GM12865 (cell line): ENCODE measurements around the gene PRPS1.

Experiments used
- DNase-seq: peaks from one replicate; pipeline ENCODE4 v3.0.0; 2010; ENCODE audit warnings: low read depth
- H3K4me3 ChIP-seq: 2 replicates; pipeline ENCODE4 v1.5.1; 2011; ENCODE audit warnings: mild to moderate bottlenecking, low read depth, low read length, control low read depth
- CTCF ChIP-seq: IDR thresholded peaks from 2 replicates; pipeline ENCODE4 v1.5.1; 2011; ENCODE audit warnings: low read length, control low read depth, low read depth, inconsistent platforms; ENCODE audit not compliant: insufficient read depth; ENCODE audit errors: missing control alignments

Gene PRPS1

GRCh38 chrX:107654566-107654871, 26.2 kb downstream of the PRPS1 start:
- TF ChIP-seq CTCF: no peak
- no peak for DNase-seq
- no peak overlapping the region for H3K4me3 ChIP-seq

- DNase-seq: peak; percentile 32
- TF ChIP-seq CTCF: peak; percentile 62
- no peak overlapping the region for H3K4me3 ChIP-seq
Measured at GRCh38 chrX:107654872-107655761, 26.8 kb downstream of the PRPS1 start.

GRCh38 chrX:107656978-107657377, 28.7 kb downstream of the PRPS1 start:
- no peak for TF ChIP-seq CTCF
- DNase-seq: no peak
- H3K4me3 ChIP-seq: no peak overlapping the region

- H3K4me3 ChIP-seq: no peak overlapping the region
- no peak for TF ChIP-seq CTCF
- DNase-seq: no peak
Measured at GRCh38 chrX:107658660-107659059, 30.4 kb downstream of the PRPS1 start.

- TF ChIP-seq CTCF: no peak
- H3K4me3 ChIP-seq: no peak overlapping the region
- DNase-seq: no peak
Measured at GRCh38 chrX:107659286-107659685, 31.0 kb downstream of the PRPS1 start.

GRCh38 chrX:107659768-107660167, 31.5 kb downstream of the PRPS1 start:
- DNase-seq: peak; percentile 54
- H3K4me3 ChIP-seq: no peak overlapping the region
- TF ChIP-seq CTCF: peak; percentile 54

GRCh38 chrX:107662145-107662544, 33.8 kb downstream of the PRPS1 start:
- no peak for DNase-seq

More at GRCh38 chrX:107662145-107662544, 33.8 kb downstream of the PRPS1 start:
- TF ChIP-seq CTCF: no peak
- H3K4me3 ChIP-seq: no peak overlapping the region
